HEK293T (cell line): ENCODE measurements around the gene ABHD14A.

ENCODE experiments used
- CTCF ChIA-PET: fragments of 350-600 bp; formaldehyde crosslinking; extraction: SDS; loops from one replicate; lab custom pipeline; 2021; ENCODE audit warnings: antibody characterized with exemption, inconsistent platforms; lab: Yijun Ruan, JAX
- POLR2A ChIA-PET: fragments of 350-600 bp; formaldehyde crosslinking; extraction: SDS; loops from one replicate; lab custom pipeline; 2020; ENCODE audit warnings: antibody characterized with exemption, inconsistent platforms; lab: Yijun Ruan, JAX
- DNase-seq: peaks from one replicate; pipeline ENCODE4 v3.0.0; 2012; ENCODE audit warnings: mixed read lengths; ENCODE audit errors: extremely low spot score
- ARNT ChIP-seq: fragments of 450-650 bp; IDR thresholded peaks from 2 replicates; pipeline ENCODE4 v1.6.1; 2017; ENCODE audit warnings: mild to moderate bottlenecking
- BHLHE40 ChIP-seq: fragments of 450-650 bp; IDR thresholded peaks from 2 replicates; pipeline ENCODE4 v1.6.1; 2016; ENCODE audit warnings: mild to moderate bottlenecking, moderate library complexity, borderline replicate concordance
- CTBP1 ChIP-seq: fragments of 450-650 bp; IDR thresholded peaks from 2 replicates; pipeline ENCODE4 v1.6.1; 2016; ENCODE audit warnings: borderline replicate concordance
- ELF4 ChIP-seq: fragments of 450-650 bp; IDR thresholded peaks from 2 replicates; pipeline ENCODE4 v1.6.1; 2017; ENCODE audit warnings: antibody characterized with exemption
- FOXA1 ChIP-seq: fragments of 450-650 bp; IDR thresholded peaks from 2 replicates; pipeline ENCODE4 v1.6.1; 2016; ENCODE audit warnings: mild to moderate bottlenecking
- FOXK2 ChIP-seq: fragments of 450-650 bp; IDR thresholded peaks from 2 replicates; pipeline ENCODE4 v1.6.1; 2016; ENCODE audit warnings: mild to moderate bottlenecking
- FOXM1 ChIP-seq: fragments of 450-650 bp; IDR thresholded peaks from 2 replicates; pipeline ENCODE4 v1.6.1; 2017; ENCODE audit warnings: mild to moderate bottlenecking, borderline replicate concordance
- HDGF ChIP-seq: fragments of 450-650 bp; IDR thresholded peaks from 2 replicates; pipeline ENCODE4 v1.6.1; 2017; ENCODE audit warnings: antibody characterized with exemption, borderline replicate concordance
- L3MBTL2 ChIP-seq: fragments of 450-650 bp; conservative IDR thresholded peaks from 2 replicates; pipeline ENCODE4 v1.6.1; 2016; ENCODE audit warnings: mild to moderate bottlenecking
- LEF1 ChIP-seq: fragments of 450-650 bp; IDR thresholded peaks from 2 replicates; pipeline ENCODE4 v1.6.1; 2017; ENCODE audit warnings: mild to moderate bottlenecking, borderline replicate concordance
- NFRKB ChIP-seq: fragments of 450-650 bp; IDR thresholded peaks from 2 replicates; pipeline ENCODE4 v1.6.1; 2016; ENCODE audit warnings: mild to moderate bottlenecking, moderate library complexity
- SP1 ChIP-seq: fragments of 450-650 bp; IDR thresholded peaks from 2 replicates; pipeline ENCODE4 v1.6.1; 2017
- SUZ12 ChIP-seq: fragments of 450-650 bp; IDR thresholded peaks from 2 replicates; pipeline ENCODE4 v1.6.1; 2016; ENCODE audit warnings: mild to moderate bottlenecking
- TARDBP ChIP-seq: fragments of 450-650 bp; IDR thresholded peaks from 2 replicates; pipeline ENCODE4 v1.6.1; 2016
- ZNF384 ChIP-seq: fragments of 450-650 bp; IDR thresholded peaks from 2 replicates; pipeline ENCODE4 v1.6.1; 2016
- TF ChIP-seq, protein P1 (sequence below): fragments of 450-650 bp; IDR thresholded peaks from 2 replicates; pipeline ENCODE4 v1.6.1; 2016

The ABHD14A gene

DNA sequence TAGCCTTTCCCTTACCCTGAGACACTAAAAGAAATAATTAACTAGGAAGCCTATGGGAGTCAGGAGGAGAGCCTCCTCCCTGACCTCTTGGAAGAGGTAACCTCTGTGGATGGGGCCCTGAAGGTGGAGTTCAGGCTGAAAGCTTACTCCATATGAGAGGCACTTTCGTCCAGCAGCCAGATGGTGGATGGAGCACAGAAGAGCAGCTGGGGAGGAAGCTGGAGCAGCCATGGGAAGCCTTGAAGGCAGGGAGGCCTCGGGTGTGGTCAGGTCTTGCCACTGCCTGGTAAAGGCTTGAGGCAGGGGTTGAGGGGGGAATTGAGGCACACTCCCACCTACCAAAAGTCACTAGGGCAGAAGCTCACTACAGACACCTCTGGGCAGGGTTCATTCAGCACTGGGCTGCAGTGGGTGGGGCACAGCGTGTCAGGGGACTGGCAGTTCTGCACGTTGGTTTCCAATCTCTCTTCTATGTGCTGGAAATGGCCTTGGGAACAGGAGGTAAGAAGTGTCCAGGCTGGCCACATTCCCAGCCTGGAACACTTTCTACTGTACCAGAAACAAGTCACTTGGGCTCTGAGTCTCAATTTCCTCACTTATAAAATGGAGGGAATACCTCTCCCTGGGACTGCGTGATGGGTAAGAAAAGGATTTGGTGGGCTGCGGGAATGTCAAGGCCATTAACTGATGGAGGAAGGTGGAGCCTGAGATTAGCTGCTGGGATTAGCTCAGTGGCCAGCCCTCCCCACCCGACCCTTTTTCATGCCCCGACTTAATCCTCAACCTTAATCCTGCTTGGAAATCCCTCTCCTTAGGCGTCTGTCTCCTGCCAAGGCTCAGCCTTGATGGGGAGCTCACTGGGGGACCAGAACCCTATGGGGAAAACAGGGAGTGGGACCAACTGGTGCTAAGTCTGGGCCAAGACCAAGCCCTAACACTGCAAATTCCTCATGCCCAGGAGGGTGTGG, 13.0 kb upstream of the ABHD14A start:
- ChIA-PET CTCF (interaction anchor here (0.6 to 1.5 kb wide), 3 partner anchors 12 to 21 kb away, joined by 3 to 5 read pairs (median 4); partner anchors contain the start of genes ABHD14B, ACY1, PARP3 and RRP9), POLR2A (interaction anchor here (1.0 to 4.9 kb wide), 3 partner anchors 9 to 20 kb away, joined by 4 to 23 read pairs (median 20); partner anchors contain the start of genes ABHD14A, ABHD14B, PARP3 and RRP9)
- TF ChIP-seq TARDBP: no peak
- TF ChIP-seq LEF1: no peak
- no peak for DNase-seq

DNA sequence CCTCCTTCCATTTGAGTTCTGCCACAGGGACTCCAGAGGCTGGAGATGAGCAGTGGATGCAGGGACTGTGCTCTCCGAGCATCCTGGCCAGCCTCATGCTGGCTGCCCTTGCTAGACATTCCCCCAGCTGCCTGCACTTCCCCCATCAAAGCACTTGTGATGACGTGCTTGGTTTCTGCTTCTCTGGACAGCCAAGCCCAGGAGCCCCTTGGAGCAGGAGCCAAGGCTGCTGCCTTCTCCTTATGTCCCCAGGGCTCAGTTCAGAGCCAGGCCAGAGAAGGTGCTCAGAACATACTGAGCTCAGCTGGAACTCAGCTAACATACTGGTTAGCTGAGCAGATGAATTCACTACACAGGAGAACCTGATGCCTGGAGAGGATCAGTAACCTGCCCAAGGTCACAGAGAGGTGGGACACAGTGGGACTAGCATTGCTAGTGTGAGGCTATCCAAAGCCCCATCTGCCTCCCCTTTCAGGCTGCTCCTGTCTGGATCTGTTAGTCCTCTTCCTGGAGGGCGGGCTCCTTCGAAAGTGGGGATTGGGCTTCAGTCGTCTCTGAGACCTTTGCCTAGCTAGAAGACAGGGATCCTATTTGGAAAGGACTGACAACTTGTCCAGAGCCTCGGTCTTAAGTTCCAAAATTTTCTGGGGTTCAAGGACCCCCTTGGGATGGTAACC, 11.9 kb upstream of the ABHD14A start:
- no peak for DNase-seq
- TF ChIP-seq ZNF384 (no peak), LEF1 (no peak)
- TF ChIP-seq, protein P1, sequence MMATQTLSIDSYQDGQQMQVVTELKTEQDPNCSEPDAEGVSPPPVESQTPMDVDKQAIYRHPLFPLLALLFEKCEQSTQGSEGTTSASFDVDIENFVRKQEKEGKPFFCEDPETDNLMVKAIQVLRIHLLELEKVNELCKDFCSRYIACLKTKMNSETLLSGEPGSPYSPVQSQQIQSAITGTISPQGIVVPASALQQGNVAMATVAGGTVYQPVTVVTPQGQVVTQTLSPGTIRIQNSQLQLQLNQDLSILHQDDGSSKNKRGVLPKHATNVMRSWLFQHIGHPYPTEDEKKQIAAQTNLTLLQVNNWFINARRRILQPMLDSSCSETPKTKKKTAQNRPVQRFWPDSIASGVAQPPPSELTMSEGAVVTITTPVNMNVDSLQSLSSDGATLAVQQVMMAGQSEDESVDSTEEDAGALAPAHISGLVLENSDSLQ: no peak
- CTCF ChIA-PET: interaction anchor here (1.5 kb wide), 1 partner anchor 11 kb away, joined by 5 read pairs; the partner anchor contains the start of gene ABHD14B
- POLR2A ChIA-PET: interaction anchor here (0.8 to 4.9 kb wide), 6 partner anchors 8 to 21 kb away, joined by 3 to 23 read pairs (median 4); partner anchors contain the start of genes ABHD14A, ABHD14B, ACY1 and PARP3

DNA sequence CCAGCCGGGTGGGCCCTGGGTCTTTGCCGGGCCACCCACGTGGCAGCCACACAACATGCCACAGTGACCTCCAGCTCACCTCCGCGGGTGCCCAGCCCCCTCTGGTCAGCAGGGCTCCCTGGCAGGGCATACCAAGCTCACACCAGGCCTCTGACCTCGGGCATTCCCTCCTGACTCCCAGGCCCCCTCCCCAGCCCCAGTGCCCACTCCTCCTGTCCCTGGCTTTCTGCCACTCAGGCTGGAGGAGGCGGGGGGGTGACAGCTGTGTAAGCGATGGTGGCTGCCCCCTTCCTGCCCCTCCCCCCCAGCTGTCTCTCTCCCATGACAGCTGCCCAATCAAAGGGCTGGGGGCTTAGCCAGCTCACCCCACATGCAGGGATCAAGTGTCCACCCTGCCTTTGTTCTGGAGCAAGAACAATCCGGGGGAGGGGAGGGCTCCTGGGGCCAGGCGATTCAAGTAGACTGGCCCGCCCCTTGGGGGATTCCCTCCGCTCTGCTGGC, 10.9 kb upstream of the ABHD14A start:
- no peak for DNase-seq
- ChIA-PET POLR2A (interaction anchor here (0.8 to 4.9 kb wide), 5 partner anchors 10 to 32 kb away, joined by 3 to 23 read pairs (median 3); partner anchors contain the start of genes ACY1, PARP3, RPL29 and RRP9), CTCF (no interaction called here)
- TF ChIP-seq BHLHE40: no peak
- TF ChIP-seq ELF4: no peak
- TF ChIP-seq LEF1: no peak
- TF ChIP-seq SP1: no peak
- TF ChIP-seq FOXA1: no peak
- TF ChIP-seq SUZ12: no peak
- no peak for TF ChIP-seq TARDBP

DNA sequence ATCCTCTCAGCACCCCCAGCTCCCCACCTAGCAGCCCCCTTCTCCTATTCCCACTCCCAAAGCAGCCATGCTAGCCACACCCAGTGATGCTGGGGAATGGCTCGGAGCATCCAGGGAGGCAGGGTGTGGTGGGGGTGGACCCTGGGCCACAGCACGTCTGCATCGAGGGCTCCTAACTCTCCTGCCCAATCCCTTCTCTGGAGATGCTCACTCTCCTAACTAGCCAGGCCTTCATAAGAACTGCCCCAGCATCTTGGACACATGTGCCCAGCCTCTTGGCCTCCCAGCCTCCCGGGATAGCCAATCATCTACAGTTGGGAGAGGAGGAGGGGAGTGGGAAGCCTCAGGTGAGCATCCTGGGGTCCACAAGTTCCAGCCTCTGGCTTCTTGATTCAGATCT, 10.3 kb upstream of the ABHD14A start:
- POLR2A ChIA-PET: interaction anchor here (1.5 to 4.9 kb wide), 2 partner anchors 22 to 31 kb away, joined by 3 to 23 read pairs; partner anchors contain the start of genes PARP3, RPL29 and RRP9
- CTCF ChIA-PET: no interaction called here
- DNase-seq: no peak
- TF ChIP-seq FOXM1: no peak
- no peak for TF ChIP-seq NFRKB
- TF ChIP-seq ARNT: no peak
- no peak for TF ChIP-seq L3MBTL2
- TF ChIP-seq BHLHE40: no peak
- no peak for TF ChIP-seq TARDBP
- no peak for TF ChIP-seq HDGF
- no peak for TF ChIP-seq FOXK2
- no peak for TF ChIP-seq FOXA1
- TF ChIP-seq SUZ12: no peak

DNA sequence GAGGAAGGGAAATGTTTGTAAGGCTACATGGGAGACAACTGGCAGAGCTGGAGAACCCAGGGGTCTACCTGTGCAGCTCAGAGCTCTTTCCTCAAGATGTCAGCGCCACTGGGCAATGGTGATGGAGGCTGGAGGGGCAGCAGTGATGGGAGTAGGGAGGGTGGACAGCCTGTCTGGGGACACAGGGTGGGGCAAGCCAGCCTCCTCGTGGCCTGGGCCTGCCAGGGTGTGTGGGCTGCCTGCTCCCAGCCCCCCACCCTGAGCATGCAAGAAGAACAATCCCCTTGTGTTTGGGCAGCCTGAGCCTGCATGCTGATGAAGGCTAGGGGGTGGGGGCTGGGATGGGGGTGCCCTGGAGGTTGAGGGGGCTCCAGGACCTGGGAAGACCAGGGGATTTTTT, 8.8 kb upstream of the ABHD14A start:
- CTCF ChIA-PET: no interaction called here
- DNase-seq: no peak
- TF ChIP-seq SUZ12 (no peak), SP1 (no peak), ELF4 (no peak), FOXA1 (no peak), CTBP1 (no peak), FOXM1 (no peak), L3MBTL2 (no peak), BHLHE40 (no peak), LEF1 (no peak)
- POLR2A ChIA-PET: interaction anchor here (5.2 kb wide), 1 partner anchor 24 kb away, joined by 39 read pairs; the partner anchor contains the start of genes PARP3 and RRP9

DNA sequence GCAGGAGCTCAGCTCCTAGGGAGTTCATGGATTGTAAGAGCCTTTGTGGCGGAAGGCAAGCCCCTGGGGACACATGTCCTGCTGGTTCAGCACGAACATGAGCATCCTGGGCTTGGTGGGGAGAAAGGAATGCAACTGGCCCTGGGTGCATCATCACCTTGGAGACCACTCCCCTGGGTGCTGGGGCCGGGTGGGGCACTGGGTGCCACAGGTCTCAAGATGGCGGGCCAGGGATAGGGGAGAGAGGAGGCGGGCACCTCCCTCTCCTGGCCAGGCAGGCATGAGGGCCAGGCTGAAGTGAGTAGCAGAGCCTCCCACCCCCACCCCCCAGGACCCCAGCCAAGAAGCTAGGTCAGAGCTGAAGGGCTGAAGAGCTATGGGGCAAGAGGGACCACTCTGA, 8.4 kb upstream of the ABHD14A start:
- ChIA-PET POLR2A (interaction anchor here (1.0 to 5.2 kb wide), 2 partner anchors 9 to 25 kb away, joined by 4 to 39 read pairs; partner anchors contain the start of genes ABHD14A, PARP3 and RRP9), CTCF (no interaction called here)
- TF ChIP-seq TARDBP (no peak), FOXM1 (no peak), ZNF384 (no peak), ARNT (no peak), L3MBTL2 (no peak), FOXK2 (no peak), HDGF (no peak), FOXA1 (no peak), SUZ12 (no peak), LEF1 (no peak), SP1 (no peak), CTBP1 (no peak), ELF4 (no peak), BHLHE40 (no peak), NFRKB (no peak)
- TF ChIP-seq, protein P1: no peak
- no peak for DNase-seq
